NB4 (cell line): Measurements from ENCODE around the gene LAG3.

ENCODE experiments used
- POLR2A ChIP-seq: IDR thresholded peaks from 2 replicates; pipeline ENCODE4 v1.6.1; 2011; ENCODE audit warnings: mild to moderate bottlenecking; ENCODE audit not compliant: insufficient read length; ENCODE audit errors: extremely low read depth
- TF ChIP-seq, protein P1 (sequence below): IDR thresholded peaks from one replicate; pipeline ENCODE4 v1.5.1; 2012; ENCODE audit warnings: low read depth, low read length
- TF ChIP-seq, protein P2 (sequence below): IDR thresholded peaks from 2 replicates; pipeline ENCODE4 v1.6.1; 2011; ENCODE audit warnings: low read depth, low read length

DNA sequence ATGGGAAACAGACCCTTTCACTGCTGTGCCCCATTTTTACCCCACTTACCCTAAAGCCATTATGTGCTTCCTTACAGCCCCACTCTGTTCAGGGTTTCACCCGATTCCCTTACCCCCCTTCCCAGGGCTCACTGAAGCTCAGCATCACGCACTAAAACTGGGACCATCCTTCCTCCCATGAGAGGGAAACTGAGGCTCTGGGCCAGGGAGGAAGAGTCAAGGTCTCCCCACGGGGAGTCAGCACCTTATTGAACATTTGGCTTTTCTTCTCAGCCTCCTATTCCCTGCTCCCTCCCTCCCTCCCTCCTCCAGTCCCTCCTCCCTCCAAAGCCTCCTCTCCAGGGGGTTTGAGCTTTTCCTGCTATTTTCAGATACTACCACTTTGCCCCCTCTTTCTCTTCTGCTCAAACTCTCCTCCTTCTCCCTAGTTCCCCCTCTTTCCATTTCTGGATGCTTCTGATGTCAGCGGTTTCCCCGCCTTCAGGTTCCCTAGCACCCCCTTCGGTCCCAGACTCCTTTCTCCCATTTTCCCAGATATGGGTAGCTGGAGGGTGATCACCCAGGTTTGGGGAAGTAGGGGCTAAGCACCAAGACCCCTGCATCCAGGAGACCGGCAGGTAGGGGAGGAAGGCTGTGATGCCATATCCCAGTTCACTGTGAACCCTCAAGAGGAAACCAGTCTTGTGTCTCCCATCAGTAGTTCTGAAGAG lies 50.3 kb downstream of the LAG3 start:
- TF ChIP-seq, protein P1, sequence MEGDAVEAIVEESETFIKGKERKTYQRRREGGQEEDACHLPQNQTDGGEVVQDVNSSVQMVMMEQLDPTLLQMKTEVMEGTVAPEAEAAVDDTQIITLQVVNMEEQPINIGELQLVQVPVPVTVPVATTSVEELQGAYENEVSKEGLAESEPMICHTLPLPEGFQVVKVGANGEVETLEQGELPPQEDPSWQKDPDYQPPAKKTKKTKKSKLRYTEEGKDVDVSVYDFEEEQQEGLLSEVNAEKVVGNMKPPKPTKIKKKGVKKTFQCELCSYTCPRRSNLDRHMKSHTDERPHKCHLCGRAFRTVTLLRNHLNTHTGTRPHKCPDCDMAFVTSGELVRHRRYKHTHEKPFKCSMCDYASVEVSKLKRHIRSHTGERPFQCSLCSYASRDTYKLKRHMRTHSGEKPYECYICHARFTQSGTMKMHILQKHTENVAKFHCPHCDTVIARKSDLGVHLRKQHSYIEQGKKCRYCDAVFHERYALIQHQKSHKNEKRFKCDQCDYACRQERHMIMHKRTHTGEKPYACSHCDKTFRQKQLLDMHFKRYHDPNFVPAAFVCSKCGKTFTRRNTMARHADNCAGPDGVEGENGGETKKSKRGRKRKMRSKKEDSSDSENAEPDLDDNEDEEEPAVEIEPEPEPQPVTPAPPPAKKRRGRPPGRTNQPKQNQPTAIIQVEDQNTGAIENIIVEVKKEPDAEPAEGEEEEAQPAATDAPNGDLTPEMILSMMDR: no peak
- no peak for TF ChIP-seq POLR2A
- TF ChIP-seq, protein P2, sequence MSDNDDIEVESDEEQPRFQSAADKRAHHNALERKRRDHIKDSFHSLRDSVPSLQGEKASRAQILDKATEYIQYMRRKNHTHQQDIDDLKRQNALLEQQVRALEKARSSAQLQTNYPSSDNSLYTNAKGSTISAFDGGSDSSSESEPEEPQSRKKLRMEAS: no peak
